Measurements from ENCODE around the gene MYO1B. TPM values are rescaled to one million over a fixed set of nuclear protein-coding genes. Genes with fewer than 3 reads are reported as not detected.

MYO1B gene
- total RNA-seq, 1 experiment from 2014 or later, result 241 TPM

GRCh38 chr2:191470306-191470705 is 225.1 kb downstream of the MYO1B start:
- no peaks in the 10 kb centered on the region for H3K9me3 Mint-ChIP-seq (ENCODE audit: unreplicated experiment)
- no TSS peak for BruUV-seq (replicated peaks)
- H3K27me3 Mint-ChIP-seq (ENCODE audit: insufficient read depth, unreplicated experiment), result no peaks in the 10 kb centered on the region
- TF ChIP-seq CTCF (IDR thresholded peaks at IDR 0.05; ENCODE audit: unreplicated experiment), result no peak
- DNase-seq (ENCODE audit: unreplicated experiment), result no peak
- no peaks in the 10 kb centered on the region for H3K4me1 Mint-ChIP-seq (ENCODE audit: insufficient read depth, unreplicated experiment)
- ChIA-PET POLR2A (interaction anchor here (0.6 kb wide), 1 partner anchor 116 kb away, joined by 3 read pairs; no protein-coding TSS in a partner anchor), CTCF (interaction anchor here (0.7 to 1.1 kb wide), 2 partner anchors 36 to 419 kb away, joined by 3 to 4 read pairs; no protein-coding TSS in a partner anchor)
- no peak overlapping the region for H3K4me3 Mint-ChIP-seq (ENCODE audit: unreplicated experiment)
- no peaks in the 10 kb centered on the region for H3K36me3 Mint-ChIP-seq (ENCODE audit: insufficient read depth, unreplicated experiment)
- intact Hi-C loops (cut with micrococcal nuclease), result no loop called here
- H3K27ac Mint-ChIP-seq (ENCODE audit: low read depth, unreplicated experiment), result no peak overlapping the region

GRCh38 chr2:191474464-191474863 is 229.3 kb downstream of the MYO1B start:
- DNase-seq (ENCODE audit: unreplicated experiment), result no peak
- no peak overlapping the region for H3K27ac Mint-ChIP-seq (ENCODE audit: low read depth, unreplicated experiment)
- no peaks in the 10 kb centered on the region for H3K27me3 Mint-ChIP-seq (ENCODE audit: insufficient read depth, unreplicated experiment)
- intact Hi-C loops (cut with micrococcal nuclease), result no loop called here
- ChIA-PET POLR2A (no interaction called here), CTCF (no interaction called here)
- no peaks in the 10 kb centered on the region for H3K36me3 Mint-ChIP-seq (ENCODE audit: insufficient read depth, unreplicated experiment)
- no peaks in the 10 kb centered on the region for H3K9me3 Mint-ChIP-seq (ENCODE audit: unreplicated experiment)
- no peaks in the 10 kb centered on the region for H3K4me1 Mint-ChIP-seq (ENCODE audit: insufficient read depth, unreplicated experiment)
- H3K4me3 Mint-ChIP-seq (ENCODE audit: unreplicated experiment), result no peak overlapping the region
- TF ChIP-seq CTCF (IDR thresholded peaks at IDR 0.05; ENCODE audit: unreplicated experiment), result no peak
- BruUV-seq (replicated peaks), result no TSS peak

Other genes with a start within 250 kb of the MYO1B start
- 32.3 and 36.9 TPM in 2 replicates for gene STAT1, start 231.2 kb upstream of the MYO1B start, total RNA-seq (2022)
- 0.83 and 1.4 TPM in 2 replicates for gene STAT4, start 94.4 kb upstream of the MYO1B start, total RNA-seq (2022)

Data from MCF 10A (cell line).